Stimulated activated CD4-positive, alpha-beta T cell treated with anti-CD3 and anti-CD28 coated beads, Interleukin-1b, Interleukin-23, amount 100 ng/mL, for 4 hours (primary cell): ENCODE results near the gene ZSWIM5.
"Not testable (repeated sequence)": the region's sequence is repeated elsewhere in the genome, so short reads cannot be mapped to it uniquely, and the experiment has no call there.

ENCODE experiments used
- DNase-seq, 2 donors: peaks; one replicate each; pipeline ENCODE4 v3.0.0-alpha.2; 2020; ENCODE audit warnings: low read depth in 2 of 2

The ZSWIM5 gene

DNA sequence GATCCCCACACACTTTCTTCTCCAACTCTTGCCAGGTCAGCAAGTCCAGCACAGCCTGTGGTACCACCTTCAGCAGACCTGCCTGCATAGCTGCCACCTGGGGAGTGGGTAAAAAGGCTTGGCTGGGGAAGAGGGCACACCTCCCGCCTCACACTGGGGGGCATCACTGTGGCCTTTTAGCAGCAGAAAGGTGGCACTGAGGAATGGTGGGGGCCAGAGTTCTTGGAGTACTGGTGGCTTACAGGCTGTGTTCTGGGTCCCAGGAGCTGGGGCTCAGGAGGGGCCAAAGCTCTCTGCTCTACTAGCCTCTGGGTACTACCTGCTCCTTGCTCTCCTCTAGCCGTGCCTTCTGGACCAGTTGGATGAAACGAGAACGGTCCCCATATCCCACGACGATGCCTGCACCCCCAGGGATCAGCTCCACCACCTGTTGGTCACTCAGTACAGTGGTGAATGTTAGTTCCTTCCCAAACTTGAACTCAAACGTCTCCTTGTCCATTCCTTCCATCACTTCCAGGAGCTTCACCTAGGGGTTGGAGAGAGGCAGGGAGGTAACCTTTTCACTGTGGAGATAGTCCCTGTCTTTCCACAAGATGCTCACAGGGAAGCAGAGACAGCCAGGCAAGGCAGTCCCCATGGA, 202.0 kb downstream of the ZSWIM5 start:
- DNase-seq, result no peak

DNA sequence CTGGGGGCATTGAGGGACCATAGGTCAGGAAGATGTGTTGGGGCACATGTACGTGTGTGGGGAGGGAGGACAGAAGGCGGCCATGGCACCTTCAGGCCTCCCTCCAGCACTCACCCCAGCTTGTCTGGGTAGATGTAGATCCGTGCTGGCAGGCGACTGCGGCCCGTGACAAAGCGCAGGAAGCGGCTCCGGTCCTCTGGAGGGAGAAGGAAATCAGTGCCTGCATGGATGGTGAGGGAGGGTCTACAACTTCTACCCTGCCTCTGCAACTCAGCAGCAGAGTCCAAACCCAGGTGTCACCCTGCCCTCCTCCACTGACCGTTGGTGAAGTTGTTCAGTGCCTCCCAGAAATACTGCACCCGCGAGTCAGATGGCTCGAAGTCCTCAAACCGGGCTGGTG, 202.7 kb downstream of the ZSWIM5 start:
- no peak for DNase-seq

DNA sequence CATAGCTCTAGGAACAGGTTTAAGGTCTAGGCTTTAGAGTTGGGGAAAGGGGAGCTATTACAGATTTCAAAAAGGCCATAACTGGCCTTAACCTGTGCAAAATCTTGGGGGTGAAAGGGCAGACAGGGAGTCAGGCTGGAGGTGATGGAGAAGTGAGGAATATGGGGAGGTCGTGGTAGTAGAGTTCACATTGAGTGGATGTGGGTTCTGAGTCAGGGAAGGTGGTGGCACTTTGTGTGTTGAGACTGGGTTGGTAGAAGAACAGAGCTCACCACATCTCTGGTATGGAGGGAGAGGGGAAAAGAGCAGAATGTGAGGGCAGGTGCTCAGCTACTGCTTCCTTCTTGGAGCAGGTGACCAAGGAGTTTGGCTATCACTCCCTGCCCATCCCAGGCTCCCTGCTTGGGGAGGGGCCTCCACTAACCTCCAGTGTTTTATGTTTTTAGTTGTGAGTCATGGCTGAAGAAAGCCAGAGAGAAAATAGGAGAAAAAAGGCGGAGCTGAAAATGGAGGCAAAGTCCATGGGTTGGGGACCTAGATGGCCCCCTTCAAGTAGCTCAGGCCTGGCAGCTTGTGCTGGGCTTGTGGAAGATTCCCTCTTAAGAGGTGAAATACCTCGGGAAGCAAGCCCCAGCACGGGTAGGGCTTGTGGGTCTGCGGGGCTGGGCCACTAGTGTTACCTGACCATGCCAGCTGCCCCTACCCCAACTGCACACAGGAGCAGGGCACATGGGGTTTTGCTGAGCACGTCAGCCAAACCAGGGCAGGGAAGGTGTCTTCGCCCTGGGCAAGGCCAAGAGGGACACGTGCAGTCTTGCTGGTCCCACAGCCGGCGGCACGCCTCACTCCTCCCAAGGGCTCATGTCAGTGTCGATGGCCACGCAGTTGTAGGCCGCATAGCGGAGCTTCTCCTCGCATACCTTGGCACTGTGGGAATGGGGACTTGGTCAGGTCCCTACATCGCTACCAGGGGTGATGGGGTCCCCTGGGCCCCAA, 203.5 kb downstream of the ZSWIM5 start:
- DNase-seq, result no peak

DNA sequence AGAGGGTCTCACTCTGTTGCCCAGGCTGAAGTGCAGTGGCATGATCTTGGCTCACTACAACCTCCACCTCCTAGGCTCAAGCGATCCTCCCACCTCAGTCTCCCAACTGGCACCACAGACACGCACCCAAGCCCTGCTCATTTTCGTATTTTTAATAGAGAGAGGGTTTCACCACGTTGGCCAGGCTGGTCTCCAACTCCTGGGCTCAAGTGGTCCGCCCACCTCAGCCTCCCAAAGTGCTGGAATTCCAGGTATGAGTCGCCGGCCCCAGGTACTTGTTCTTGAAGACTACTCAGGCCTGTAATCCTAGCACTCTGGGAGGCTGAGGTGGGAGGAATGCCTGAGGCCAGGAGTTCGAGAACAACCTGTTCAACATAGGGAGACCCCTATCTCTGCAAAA, 204.8 kb downstream of the ZSWIM5 start:
- not testable (repeated sequence) for DNase-seq

DNA sequence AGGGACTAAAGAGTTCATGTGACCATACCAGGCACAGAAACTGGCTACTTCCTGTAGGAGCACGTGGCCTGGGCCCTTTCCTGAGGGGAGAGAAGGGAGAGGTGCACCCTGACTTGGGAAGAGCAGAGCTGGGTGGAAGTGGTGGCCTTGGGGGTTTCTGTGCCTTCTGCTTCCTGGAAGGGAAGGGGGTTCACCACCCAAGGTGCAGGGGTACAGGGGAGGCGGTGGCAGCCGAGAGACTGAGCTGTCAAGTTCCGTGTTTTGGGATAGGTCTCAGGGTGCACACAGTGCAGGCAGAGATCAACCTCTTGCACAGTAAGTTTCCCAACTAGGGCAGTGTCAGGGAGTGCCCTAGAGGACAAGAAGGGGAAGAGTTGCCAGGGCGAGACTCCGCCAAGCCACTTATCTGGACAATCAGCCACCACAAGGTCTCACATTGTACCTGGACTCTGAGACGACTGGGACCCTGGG, 205.4 kb downstream of the ZSWIM5 start:
- DNase-seq, result no peak

DNA sequence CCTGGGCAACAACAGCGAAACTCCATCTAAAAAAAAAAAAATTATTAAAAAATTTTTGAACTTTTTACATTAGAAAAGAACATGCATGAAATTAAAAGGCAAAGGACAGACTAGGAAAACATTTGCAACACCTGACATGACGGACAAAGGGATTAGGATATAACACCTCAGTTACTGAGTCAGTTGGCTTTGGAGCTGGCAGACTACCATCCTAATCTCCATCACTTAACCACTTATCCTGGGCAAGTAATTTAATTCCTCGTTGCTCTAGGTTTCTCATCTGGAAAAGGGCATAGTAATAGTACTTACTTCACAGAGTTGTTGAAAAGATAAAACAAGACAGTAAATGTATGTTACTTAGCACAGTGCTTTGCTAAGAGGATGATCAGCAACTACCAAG, 207.2 kb downstream of the ZSWIM5 start:
- DNase-seq, result no peak

DNA sequence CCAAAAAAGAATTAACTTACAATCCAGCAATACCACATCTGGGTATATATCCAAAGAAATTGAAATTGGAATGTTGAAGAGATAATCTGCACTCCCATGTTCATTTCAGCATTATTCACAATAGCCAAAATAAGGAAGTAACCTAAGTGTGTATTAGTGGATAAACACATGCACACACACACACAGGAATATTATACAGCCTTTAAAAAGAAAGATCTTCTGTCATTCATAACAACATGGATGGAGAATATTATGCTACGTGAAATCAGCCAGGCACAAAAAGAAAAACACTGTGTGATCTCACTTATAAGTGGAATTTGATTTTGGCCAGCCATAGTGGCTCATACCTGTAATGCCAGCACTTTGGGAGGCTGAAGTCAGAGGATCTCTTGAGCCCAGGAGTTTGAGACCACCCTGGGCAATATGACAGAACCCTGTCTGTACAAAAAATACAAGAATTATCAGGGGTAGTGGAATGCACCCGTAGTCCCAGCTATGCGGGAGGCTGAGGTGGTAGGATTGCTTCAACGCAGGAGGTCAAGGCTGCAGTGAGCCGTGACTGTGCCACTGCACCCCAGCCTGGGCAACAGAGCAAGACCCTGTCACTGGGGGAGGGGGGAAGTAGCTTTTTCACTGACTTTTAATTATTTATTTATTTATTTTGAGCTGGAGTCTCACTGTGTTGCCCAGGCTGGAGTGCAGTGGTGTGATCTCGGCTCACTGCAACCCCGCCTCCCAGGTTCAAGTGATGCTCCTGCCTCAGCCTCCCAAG, 210.8 kb downstream of the ZSWIM5 start:
- DNase-seq, result no peak

DNA sequence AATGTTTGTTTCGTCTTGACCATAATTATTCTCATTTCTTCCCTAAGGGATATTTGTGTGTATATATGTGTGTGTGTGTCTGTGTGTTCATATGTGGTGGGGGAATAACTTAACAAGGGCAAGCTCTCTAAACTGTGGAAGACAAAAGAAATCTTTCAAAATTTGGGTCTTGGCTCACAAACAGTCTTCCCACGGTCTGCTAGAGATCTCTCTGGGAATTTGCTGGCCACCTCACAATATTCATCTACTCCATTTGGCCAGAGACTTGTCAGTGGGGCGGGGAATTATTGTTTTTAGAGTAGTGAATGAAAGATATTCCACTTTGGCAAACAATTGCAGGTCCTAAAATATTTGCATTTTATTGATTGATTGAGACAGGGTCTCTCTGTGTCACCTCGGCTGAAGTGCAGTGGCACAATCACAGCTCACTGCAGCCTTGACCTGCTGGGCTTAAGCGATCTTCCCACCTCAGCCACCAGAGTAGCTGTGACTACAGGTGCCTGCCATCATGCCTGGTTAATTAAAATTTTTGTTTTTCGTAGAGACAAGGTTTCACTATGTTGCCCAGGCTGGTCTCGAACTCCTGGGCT, 212.0 kb downstream of the ZSWIM5 start:
- DNase-seq, result no peak

DNA sequence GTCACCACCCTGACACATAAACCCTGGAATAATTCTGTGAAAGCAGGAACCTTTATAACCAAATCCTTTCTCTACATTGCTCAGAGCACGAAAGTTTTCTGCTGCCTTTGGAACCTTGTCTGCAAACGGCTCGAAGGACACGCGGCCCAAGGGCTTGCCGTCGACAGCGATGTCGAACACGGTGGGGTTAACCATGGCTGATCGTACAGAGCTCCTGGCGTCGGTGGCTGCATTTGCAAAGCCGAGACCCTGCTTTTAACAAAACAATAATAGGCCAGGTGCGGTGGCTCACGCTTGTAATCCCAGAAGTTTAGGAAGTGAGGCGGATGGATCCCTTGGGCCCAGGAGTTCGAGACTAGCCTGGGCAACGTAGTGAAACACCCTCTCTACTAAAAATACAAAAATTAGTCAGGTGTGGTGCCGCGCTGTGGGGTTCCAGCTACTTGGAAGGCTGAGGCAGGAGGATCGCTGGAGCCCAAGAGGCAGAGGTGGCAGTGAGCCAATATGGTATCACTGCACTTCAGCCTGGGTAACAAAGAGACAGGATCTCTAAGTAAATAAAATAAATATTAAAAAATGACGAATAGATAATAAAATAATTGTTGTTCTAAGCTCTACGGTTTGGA, 217.8 kb downstream of the ZSWIM5 start:
- no peak for DNase-seq

DNA sequence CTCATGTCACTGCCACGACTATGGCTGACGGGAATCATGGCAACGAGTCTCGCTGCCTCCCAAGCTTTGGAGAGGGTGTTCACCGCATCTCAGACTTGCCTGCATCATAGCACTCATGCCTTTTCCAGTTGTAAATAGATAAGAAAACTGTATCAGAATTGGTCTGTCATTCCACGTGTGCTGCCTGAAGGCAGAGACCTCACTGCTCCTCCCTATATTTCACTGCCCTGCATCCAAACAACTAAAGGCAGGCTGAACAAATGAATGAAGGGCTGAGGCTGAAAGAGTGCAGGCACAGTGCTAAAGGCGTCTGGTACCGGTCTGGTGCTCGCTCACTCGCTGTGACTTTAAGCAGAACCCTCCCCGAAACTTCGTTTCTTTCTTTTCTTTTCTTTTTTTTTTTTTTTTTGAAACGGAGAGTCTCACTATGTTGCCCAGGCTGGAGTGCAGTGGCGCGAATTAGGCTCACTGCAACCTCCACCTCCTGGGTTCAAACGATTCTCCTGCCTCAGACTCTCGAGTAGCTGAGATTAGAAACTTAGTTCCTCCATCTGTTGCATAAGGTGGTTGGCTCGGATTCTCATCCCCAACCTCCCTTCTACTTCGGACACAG, 220.6 kb downstream of the ZSWIM5 start:
- no peak for DNase-seq

DNA sequence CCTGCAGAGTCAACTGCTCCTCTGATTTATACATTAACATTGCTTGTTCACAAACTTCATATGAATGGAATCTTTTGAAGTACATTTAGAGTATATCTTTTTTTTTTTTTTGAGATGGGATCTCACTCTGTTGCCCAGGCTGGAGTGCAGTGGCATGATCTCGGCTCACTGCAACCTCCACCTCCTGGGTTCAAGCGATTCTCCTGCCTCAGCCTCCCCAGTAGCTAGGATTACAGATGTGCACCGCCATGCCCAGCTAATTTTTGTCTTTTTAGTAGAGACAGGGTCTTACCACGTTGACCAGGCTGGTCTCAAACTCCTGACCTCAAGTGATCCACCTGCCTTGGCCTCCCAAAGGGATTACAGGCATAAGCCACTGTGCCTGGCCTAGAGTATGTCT, 229.0 kb downstream of the ZSWIM5 start:
- not testable (repeated sequence) for DNase-seq

DNA sequence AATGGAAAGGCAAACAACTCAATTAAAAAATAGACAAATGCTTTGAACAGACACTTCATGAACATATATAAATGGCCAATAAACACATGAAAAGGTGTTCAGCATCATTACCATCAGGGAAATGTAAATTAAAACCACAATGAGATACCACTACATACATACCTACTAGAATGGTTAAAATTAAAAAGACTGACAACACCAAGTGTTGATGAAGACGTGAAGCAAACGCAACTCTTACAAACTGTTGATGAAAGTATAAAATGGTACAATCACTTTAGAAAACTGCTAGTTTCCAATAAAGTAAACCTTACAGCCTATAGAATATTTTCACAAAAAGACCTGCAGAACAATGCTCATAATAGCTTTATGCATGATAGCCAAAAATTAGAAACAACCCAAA, 230.2 kb downstream of the ZSWIM5 start:
- DNase-seq, result no peak

DNA sequence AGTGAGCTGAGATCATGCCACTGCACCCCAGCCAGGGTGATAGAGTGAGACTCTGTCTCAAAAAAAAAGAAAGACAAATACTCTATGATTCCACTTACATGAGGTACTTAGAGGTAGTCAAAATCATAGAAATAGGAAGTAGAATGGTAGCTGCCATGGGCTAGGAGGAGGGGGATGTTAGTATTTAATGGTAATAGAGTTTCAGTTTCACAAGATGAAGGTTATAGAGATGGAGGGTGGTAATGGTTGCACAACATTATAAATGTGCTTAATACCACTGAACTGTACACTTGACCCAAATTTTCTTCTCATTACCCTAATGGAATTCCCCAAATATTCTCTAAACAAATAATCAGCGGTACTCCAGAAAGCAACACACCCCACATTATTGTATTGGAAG, 232.8 kb downstream of the ZSWIM5 start:
- DNase-seq, result no peak

DNA sequence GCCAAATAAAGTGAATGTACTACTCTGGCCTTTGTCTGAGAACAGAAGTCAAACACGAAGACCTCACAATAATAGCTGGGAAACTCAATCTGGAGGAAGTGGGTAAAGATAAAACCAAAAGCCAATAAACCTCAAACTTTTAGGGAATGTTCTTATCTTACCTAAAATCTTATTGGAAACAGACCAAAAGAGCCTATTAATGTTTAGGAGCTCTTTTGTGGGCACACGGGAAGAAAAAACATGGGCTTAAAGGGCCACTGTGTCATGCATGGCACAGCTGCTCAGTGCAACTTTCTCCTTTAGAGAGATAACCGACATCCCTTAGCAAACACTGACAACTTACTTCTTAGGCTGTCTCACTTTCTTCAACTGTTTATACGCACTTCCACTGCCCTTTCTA, 236.1 kb downstream of the ZSWIM5 start:
- DNase-seq, result no peak
